Fibroblast of peridontal ligament (primary cell): Measurements from ENCODE around the gene TNIP3.
"Not testable (repeated sequence)": the region's sequence is repeated elsewhere in the genome, so short reads cannot be mapped to it uniquely, and the experiment has no call there.

Source experiments
- DNase-seq: peaks from one replicate; pipeline ENCODE4 v3.0.0-alpha.2; 2010; ENCODE audit errors: extremely low read depth

TNIP3 gene

DNA sequence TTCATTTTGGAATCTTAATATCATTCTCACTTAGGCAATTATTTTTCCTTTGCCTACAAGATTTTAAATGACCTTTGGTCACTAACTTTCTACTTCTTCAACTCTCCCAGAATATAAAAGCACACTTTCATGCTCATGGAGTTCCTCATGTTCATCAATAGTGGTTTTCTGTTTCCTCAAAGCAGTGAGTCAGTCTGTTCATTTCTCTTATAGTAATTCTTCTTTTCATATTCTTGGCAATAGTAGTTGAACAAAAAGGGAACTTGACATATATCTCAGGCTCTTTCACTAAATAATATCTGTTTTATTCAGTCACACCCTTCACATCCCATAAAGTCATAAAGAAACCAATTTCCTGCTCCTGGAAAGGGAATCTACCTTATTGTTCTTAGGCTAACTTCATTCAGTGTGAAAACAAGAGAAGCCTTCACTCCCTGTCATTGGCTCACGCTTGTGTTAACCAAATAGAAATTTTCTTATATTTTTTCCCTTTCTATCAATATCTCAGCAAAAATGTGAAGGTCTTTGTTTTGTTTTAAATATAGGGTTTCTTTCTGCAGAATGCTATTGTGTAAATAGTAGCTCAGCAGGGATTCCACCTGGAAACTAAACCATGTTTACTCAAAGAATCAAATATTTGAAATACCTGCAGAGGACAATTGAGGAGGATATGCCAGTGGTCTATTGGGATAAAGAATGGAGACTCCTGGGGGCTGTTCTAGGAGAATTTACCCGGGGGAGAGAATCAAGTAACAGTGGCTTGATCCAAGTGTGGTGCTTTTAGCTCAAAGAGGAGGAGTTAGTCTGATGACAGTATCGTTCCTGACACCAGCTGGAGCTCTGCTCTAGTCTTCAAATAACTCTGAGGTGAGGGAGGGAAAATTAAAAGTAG is 13.4 kb upstream of the TNIP3 start:
- no peak for DNase-seq

DNA sequence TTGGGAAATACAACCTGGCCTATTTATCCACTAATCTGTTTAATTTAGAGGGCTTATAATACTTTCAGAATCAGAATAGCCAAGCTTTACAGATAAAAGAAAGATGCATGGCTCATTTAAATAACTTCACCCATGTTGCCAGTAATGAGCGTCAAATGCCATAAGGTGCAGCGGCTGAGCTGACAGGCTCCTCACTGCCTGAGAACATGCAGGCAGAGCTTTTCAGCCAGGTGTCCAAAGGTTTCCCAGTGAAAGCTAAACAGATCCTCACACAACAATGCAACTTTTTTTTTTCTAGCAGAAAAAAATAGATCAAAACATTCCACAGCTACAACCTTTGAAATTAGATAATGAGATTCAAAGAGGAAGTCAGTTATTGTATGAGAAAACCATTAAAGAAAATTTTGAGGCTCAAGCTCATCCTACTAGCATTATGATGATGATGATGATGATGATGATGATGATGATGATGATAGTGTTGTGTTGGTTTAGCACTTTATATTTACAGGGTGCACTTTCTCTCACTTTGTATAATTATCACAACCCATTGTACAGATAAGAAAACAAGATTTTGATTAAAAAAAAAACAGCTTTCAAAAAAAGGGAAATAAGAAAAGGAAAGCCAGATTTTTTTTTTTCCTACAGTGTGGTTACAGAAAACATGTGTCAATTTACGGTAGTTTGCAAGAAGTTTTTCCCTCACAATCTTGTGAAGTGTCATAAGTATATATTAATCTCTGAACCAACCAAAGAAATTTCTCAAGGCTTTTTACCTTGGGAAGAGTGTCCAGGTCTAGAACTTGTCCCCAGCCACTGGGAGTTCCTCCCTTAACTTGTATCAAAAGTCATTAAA is 12.2 kb upstream of the TNIP3 start:
- DNase-seq: no peak

DNA sequence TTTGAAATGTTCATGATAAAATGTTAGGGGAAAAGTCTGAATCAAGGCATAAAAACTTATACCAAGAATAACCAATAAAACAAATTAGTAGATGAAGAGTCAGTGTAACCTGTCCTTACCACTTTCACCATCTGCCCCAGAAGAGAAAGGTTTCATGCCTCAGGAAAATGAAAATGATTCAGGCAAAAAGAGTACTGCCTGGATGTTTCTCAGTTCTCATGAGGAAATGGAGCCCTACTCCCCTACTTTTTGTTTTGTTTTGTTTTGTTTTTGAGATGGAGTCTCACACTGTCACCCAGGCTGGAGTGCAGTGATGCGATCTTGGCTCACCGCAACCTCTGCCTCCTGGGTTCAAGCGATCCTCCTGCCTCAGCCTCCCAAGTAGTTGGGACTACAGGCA is 7.4 kb upstream of the TNIP3 start:
- DNase-seq: not testable (repeated sequence)

DNA sequence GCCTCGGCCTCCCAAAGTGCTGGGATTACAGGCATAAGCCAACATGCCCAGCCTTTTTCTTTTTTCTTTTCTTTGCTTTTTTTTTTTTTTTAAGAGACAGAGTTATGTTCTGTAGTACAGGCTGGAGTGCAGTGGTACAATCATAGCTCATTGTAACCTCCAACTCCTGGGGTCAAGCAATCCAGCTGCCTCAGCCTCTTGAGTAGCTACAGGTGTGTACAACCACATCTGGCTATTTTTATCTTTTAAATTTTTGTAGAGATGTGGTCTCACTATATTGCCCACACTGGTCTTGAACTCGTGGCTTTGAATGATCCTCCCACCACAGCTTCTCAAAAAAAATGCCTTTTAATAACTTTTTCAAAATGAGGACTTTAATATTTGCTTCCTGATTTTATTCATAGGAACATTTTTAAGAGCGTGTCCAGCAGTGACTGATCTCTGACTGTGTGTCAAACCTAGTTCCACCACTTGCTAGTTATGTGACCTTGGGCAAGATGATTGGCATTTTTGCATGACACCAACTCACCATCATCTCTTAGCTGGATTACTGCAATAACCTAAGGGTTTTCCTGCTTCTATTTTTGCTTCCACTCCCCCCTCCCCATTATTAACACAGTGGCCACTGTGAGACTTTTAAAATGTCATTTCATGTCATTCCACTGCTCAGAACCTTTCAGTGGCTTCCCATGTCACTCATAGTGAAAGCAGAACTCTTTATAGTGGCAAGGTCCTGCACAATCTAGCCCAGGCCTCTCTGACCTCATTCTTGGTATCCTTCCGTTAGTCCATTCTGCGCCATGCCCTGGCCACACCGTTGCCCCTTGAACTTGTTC is 4.5 kb upstream of the TNIP3 start:
- no peak for DNase-seq

DNA sequence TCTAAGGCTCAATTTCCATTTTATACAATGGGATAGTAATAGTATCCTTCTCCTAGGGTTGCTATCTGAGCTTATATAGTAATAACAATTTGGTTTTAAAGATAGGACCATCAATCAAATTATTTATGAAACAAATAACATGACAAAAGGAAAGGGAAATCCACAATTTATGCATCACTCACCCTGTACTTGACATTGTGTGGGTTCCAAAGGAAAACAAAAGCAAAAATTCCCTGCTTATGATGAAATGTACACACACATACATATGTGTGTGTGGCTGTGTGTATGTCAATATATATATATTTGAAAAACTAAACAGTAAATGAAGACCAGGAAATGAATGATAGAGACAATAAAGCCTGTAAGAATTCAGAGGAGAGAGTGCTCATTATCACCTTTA is 2.9 kb upstream of the TNIP3 start:
- DNase-seq: no peak

DNA sequence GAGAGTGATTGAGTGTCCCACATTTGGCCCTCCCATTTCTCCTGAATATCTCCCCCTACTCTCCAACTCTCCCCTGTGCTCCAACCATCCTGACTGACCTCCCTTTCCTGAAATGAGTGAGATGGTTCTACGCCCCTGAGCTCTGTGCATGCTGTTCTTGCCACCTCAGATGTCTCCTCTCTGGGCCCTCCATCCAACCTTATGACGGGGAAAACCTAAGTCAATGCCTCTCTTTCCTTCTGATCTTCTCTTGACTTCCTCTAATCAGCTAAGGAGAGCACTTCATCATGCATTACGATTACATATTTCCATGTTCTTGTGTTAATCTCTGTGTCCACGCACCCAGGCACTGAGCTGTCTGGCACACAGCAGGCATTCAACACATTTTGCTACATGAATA is 1.1 kb upstream of the TNIP3 start:
- DNase-seq: no peak

DNA sequence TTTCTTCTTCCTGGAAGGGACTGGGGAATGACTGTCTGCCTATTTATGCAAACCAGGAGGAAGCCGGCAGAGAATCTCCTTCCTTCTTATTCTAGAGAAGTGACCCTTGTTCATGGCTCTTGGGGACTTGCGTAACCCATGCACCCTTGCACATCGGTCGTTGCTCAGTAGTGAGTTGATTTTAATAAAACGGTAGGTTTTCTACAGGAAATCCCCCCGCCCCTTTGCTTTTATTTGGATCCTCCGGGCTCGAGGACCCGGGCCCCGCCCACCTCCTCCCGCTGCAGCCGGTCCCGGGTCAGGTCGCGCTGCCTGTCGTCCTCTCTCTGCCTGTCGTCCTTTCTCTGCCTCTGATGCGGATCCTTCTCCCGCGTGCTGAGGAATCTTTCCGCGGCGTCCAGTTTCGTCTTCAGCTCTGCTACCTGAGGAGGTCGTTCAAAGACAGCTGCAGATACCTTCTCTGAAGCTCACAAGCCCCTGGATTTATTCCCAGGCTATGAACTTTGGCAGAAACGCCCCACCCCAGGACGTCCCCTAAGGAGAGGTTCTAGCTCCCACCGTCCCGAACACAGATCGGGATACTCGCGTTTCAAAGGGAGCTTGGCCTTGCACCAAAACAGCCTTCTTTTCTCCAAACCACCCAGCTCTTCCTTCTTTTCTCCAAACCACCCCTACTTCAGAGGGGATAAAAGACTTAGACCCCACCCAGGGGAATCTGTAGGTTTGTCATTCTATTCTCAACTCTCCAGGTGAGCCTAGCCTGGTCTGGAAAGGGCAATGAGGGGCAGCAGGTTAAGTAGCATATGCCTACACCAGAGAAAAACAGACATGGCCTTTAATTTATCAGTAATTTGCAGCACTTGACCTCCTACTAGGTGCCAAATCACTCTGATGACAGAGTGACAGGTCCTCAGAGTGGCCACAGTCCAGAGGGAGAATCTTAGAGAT is 7.0 kb downstream of the TNIP3 start:
- peak; percentile 31 for DNase-seq

DNA sequence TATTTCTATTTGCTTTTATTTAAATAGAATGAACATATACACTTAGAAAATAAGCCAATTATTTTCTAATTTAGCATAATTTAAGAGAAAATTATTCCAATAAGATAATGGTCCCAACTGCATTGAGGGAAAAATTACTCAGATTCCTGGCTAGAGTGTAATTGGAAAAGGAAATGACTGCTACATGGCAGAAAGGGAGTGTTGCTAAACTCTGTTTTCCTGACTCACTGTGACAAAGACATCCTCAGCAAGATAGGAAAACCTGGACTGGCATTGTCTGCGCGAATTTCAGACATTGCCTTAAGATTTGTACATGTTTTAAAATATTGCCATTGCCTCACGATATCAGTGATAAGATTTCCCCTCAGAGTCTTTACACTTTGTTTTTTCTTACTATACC is 8.2 kb downstream of the TNIP3 start:
- peak; percentile 92 for DNase-seq

DNA sequence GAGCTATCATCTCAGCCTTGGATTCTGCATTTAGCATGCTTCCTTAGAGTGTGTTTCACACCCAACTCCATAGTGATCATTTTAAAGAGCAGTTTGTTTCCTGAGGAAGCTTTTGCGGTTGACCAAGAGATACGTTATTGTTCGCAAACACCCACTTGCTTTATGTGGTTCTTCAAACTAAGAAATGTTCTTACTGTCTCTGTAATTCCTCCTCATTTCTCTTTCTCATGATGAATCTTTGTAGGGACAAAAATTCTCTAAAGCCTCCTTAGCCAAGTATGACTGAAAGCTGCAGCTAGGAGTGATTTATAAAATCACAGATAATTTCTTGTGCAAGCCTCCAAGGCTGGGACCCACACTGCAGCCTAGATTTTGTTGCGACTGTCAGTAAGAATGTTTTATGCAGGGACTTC is 10.0 kb downstream of the TNIP3 start:
- no peak for DNase-seq

DNA sequence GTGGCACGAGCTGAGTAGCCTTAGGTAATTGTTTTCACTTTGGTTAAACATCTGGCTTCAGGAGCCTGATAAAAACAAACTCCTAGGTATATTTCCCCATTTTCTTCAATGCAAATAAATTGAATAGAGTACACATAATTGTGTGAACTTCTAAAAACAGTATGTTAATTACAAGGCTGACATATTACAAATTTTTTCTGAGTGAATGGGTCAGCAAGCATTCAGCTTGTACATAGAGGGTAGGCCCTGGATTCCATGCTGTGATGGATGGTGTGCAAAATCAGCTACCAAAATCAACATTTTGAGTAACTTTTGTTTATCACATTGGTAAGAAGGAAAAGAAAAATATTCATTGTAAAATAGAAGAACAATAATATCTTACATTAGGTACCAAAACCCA is 12.2 kb downstream of the TNIP3 start:
- no peak for DNase-seq

DNA sequence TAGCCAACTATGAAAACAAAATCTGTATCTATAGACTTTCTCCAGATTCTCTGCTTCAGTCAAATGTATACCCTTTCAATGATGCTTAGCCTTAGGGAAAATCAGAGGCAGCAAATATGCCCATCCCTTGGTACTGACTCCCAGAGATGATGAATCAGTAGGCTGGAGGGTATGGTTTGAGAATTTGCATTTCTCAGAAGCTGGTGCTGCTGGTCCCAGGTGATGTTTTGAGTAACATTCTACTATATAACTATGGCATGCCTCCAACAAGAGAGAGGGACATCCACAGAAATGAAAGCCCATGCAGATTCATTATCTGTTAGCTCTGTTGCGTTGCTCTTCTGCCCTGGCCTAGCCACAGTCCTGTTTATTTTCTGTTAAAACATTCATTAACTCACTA is 13.6 kb downstream of the TNIP3 start:
- DNase-seq: no peak

DNA sequence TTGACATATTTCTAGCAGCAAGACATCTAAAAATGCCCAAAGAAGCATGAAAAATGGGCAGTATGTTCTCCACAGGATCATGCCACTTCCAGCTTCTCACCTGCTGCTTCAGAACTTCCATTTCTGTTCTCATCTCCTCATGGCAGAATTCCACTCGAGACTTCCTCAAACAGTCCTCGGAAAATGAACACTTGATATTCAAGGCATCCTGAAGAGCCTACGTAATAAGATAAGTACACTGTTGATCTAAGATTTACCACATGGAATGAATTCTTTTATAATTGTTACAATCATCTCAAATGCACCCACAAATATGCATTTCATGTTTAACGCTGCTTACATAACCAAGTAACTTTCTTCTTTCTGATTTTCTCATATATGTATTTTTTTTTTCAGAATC is 14.1 kb downstream of the TNIP3 start:
- peak; percentile 82 for DNase-seq

DNA sequence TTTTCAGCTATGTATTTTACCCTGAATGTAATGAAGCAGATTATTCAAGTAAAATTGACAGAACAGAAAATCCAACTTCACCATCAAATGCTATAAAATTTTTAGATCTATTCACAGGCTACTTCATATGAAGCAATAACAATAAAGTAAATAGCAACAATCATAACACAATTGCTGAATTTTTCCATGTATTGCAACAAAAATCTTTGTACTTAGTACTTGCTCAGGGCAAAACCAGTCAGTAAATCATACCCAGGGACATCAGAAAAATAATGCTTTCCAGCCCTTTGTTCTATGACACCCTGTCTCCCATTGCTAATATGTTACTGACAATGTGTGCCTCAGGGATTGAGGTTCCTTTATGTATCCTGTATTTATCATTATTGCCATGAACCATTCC is 15.5 kb downstream of the TNIP3 start:
- peak; percentile 20 for DNase-seq

DNA sequence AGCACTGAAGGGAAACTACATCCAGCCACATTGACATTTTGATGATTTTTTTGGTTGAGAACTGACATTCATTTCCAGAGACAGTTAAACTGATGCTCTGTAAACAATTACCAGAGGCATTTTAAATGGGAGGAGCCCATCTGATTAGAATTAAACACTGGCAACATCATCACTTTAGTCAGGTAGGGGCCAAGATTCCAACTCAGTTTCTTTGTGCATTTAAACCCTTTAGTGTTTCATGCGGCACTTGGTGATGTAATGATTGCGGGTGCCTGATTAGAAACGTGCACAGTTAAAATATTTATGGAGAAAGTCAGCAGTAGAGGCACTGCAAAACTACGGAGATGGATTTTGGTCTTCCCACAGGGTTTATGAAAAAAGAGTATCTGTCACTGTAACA is 16.1 kb downstream of the TNIP3 start:
- DNase-seq: peak; percentile 85

DNA sequence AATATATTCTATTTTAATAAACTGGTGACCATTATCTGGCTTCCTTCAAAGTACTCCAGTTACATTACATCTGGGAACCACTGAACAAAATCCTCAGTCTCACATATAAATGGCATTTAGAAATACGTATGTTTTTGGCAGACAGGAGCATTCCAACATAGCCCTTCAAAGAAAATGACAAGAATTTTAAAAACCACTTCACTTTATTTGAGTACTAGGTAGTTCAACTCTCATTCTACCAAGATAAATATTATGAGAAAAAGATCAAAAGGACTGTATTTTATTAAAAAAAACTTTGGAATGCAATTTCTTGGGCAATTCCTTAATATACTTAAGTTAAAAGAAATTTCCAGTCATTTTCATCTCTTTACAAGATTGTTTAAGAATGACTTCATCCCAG is 17.6 kb downstream of the TNIP3 start:
- DNase-seq: peak; percentile 16

DNA sequence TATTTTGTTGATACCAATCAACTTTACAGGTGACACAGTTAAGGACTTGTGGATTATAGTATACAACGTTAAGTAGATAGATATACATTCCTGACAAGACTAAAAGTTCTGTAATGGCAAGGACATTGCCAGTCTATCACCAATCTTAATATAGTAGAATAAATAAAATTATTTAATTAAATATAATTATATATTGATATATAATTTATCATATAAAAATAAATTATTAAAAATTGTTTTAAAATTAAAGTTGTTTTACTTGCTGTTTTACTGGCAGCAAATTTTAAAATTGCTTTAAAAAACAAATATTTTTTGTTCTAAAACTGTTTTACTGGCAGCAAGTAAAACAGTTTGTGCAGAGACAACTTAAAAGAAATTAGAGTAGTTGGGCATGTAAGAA is 18.7 kb downstream of the TNIP3 start:
- no peak for DNase-seq

DNA sequence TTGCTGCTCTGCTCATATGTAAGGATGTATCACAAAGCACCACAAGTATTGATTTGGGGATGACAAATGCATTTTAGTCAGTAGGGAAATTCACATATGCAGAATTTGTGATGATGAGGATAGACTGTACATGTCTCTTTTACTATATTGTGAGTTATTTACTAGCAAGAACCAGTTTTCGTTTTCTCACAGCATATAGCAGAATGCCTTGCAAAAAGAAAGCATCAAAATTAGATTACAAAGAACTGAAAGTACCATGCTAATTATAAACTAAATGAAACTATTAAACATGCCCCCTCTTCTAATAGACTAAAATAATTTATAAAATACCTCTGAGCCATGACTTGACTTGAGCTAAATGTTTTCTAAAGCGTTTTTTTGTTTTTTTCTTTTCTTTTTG is 20.1 kb downstream of the TNIP3 start:
- no peak for DNase-seq

DNA sequence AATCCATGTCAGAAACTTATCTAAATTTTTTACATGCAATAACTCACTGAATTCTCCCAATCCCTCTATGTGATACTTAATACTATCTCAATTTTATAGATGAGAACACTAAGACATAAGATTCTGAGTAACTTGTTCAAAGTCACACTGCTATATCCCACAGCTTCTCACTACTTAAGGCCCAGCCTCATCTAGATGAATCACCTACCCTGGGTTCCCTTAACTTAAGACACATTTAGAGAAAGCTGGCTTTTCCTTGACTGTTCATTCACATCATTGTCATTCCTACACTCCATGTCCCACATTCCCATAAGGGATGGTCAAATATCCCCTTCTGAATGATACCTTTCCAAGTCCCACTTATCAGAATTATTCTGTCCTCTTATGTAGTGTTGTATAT is 21.0 kb downstream of the TNIP3 start:
- peak; percentile 9 for DNase-seq

DNA sequence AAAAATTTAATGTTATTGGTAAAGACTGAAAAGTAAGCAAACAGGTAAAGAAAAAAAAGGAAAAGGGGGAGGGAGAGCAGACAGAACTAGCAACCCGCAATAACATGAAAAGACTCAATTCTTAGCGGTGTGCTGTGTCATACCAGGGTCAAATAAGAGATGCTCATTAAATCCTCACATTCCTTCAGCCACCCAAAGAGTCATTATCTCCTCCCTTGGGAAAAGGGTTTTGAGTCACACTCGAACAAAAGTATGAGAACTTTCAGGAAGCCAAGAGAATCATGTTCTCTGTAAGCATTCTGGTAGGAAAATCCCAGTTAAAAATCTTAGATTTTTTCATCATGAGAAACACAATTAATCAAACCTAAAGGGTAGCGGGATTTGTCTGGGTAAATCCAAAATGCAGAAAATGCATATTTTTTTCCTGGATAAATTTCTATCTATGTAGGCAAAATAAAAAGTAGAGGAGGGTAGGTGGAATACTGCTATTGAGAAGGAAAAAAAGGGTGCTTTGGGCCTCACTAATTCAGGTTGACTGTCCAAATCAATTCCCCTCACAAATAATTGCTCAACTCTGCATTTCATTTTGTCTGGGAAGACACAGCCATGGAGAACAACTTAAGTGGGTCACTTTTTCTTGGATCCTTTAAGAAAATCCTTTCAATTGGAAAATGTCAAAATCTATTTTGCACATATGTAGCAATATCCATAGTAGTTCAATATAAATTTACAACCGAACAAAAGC is 23.2 kb downstream of the TNIP3 start:
- DNase-seq: peak; percentile 88

DNA sequence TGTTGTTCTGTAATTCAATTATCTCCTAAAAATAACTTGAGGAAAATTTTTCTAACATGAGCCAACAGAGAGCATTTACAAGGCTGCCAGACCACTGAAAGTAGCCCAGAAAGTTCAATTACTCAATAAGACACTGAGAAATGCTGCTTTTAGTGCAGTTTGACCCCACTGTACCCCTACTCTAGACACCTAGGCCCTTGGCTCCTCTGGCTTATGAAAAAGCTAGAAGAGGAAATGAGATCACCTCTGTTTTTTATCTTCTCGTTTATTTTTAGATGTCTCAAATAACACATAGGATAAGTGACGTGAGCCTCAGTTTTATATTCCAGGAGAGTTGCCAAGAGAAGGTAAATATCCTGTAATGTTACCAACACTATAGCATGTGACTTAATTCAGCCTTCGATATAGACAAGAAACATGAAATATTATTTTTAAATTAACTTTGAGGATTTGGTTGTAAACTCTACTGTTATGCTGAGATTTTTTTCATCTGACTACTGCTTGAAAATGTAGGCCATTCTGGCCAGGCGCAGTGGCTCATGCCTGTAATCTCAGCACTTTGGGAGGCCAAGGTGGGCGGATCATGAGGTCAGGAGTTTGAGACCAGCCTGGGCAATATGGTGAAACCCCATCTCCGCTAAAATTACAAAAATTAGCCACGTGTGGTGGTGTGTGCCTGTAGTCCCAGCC is 24.4 kb downstream of the TNIP3 start:
- DNase-seq: peak; percentile 73
